Ascending aorta (tissue), 2 donors: Measurements from ENCODE around the gene TLE3. TPM values are rescaled to one million over a fixed set of nuclear protein-coding genes. Genes with fewer than 3 reads are reported as not detected.

ENCODE experiments used
- DNase-seq, 2 donors: peaks; one replicate each; pipeline ENCODE4 v3.0.0-alpha.2; 2019; ENCODE audit warnings: low spot score in 2 of 2
- H3K27ac ChIP-seq, 2 donors: fragments of 200-600 bp; sonication (generic); one replicate each; pipeline ENCODE4 v1.5.1; 2016 to 2017; ENCODE audit warnings: mild to moderate bottlenecking in 1 of 2
- H3K27me3 ChIP-seq: fragments of 200-600 bp; sonication (generic); one replicate; pipeline ENCODE4 v1.5.1; 2017
- H3K36me3 ChIP-seq, 2 donors: fragments of 200-600 bp; sonication (generic); one replicate each; pipeline ENCODE4 v1.5.1; 2016
- H3K4me1 ChIP-seq, 2 donors: fragments of 200-600 bp; sonication (generic); one replicate each; pipeline ENCODE4 v1.5.1; 2016 to 2017; ENCODE audit warnings: mild to moderate bottlenecking in 1 of 2
- H3K4me3 ChIP-seq, 2 donors: fragments of 200-600 bp; sonication (generic); one replicate each; pipeline ENCODE4 v1.5.1; 2016 to 2017; ENCODE audit warnings: mild to moderate bottlenecking in 1 of 2
- H3K9me3 ChIP-seq, 2 donors: fragments of 200-600 bp; sonication (generic); one replicate each; pipeline ENCODE4 v1.5.1; 2016
- intact Hi-C: fragments of 100-400 bp; cut with DNase I; formaldehyde crosslinking; loops from one replicate; pipeline ENCODE4 v1.15.1; 2023
- total RNA-seq: library from RNA; depleted of rRNA; stranded (reverse); fragments of >200 nt; gene quantifications from one replicate; pipeline ENCODE4 v1.1.0, GENCODE V29; 2016
- TF ChIP-seq, protein P1 (sequence below), 3 experiments: fragments of 200-600 bp in 2 of 3; fragments of 450-650 bp in 1 of 3; sonication (generic) in 2 of 3; IDR thresholded peaks; one replicate each; pipeline ENCODE4 v1.5.1; 2016 to 2019; ENCODE audit warnings: antibody characterized with exemption in 3 of 3, mild to moderate bottlenecking in 1 of 3, moderate library complexity in 1 of 3

TLE3 gene
- total RNA-seq, 1 donor from 2014 or later: 76.4 TPM

DNA sequence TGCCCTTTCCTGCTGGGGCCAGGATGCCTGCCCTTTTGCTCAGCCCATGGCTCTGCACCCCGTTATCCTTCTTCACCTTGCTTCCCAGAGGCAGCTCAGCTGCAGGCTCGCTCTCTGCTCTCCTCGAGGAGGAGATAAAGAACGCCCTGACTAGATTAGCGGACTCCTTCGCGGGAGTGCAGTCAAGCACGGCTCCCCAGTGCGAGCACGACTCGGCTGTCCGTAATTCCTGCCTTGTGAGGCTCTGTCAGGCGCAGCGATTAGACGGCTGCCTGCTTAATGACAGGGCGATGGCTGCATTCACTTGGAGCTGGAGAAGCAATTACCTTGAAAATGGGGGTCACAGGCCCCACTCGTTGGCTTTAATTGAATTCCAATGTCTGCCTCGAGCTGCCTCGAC is 25.9 kb downstream of the TLE3 start:
- no peaks in the 10 kb centered on the region for H3K4me1 ChIP-seq
- H3K36me3 ChIP-seq: peaks cover 63 to 82% of the 10 kb centered on the region in 2 donors
- no peak overlapping the region for H3K27ac ChIP-seq
- no peak for DNase-seq
- intact Hi-C loops: no loop called here
- no peaks in the 10 kb centered on the region for H3K27me3 ChIP-seq
- TF ChIP-seq, protein P1, sequence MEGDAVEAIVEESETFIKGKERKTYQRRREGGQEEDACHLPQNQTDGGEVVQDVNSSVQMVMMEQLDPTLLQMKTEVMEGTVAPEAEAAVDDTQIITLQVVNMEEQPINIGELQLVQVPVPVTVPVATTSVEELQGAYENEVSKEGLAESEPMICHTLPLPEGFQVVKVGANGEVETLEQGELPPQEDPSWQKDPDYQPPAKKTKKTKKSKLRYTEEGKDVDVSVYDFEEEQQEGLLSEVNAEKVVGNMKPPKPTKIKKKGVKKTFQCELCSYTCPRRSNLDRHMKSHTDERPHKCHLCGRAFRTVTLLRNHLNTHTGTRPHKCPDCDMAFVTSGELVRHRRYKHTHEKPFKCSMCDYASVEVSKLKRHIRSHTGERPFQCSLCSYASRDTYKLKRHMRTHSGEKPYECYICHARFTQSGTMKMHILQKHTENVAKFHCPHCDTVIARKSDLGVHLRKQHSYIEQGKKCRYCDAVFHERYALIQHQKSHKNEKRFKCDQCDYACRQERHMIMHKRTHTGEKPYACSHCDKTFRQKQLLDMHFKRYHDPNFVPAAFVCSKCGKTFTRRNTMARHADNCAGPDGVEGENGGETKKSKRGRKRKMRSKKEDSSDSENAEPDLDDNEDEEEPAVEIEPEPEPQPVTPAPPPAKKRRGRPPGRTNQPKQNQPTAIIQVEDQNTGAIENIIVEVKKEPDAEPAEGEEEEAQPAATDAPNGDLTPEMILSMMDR (IDR thresholded peaks at IDR 0.05): no peak
- H3K9me3 ChIP-seq: no peaks in the 10 kb centered on the region
- no peak overlapping the region for H3K4me3 ChIP-seq

DNA sequence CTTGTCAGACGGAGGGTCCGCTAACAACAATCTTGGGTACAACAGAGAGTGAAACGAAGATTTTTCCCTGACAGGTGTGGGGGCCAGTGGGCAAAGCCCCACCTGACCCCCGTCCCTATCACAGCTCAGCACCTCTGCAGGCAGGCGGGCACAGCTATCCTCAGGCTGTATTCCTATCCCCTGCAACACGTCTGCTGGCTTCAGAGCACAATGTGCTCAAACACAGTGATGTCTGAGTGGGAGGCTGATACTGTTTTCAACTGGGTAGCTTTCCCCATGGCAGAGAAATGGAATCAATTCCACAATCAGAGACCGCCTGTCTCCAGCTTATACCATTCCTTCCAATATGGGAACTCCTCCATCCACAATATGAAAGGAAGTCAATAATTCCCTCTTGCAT is 28.0 kb downstream of the TLE3 start:
- H3K27ac ChIP-seq: no peak overlapping the region
- no peaks in the 10 kb centered on the region for H3K9me3 ChIP-seq
- H3K4me3 ChIP-seq: no peak overlapping the region
- peaks cover 71 to 80% of the 10 kb centered on the region in 2 donors for H3K36me3 ChIP-seq
- TF ChIP-seq, protein P1 (IDR thresholded peaks at IDR 0.05): no peak
- DNase-seq: no peak
- intact Hi-C loops: no loop called here
- H3K4me1 ChIP-seq: no peaks in the 10 kb centered on the region
- no peaks in the 10 kb centered on the region for H3K27me3 ChIP-seq

DNA sequence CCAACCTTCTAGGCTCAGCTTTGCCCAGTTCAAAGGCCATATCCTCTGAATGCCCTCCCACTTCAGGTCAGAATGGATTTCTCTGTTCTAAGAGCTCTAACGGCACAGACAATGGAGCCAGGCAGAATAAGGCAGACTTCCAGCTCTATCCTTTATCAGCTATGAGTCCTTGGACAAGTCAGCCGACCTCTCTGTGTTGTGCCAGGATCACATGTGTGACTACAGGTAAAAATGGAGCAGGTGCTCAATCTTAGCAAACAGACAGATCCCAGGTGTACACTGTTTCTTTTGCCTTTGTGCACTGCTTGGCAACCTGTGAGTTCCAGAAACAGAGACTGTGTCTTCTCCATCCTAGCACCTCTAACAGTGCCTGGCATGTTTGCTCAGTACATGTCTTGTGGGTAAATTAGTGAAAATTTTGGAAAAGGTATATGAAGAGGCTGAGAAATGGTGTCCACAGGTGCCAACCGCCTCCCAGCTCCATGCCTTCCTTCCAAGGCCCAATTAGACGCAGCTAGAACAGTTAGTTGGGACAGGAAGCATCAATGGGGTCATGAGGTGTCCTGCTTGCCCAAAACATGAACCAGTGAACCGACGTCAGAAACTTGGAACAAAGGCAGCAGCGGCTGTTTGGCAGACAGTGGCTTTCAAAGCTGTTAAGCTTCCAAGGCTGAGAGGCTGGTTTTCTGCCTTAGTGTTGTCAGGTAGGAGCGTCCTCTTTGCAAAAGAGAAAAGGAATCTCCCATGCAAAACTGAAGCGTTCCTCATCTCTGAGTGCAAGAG is 28.7 kb downstream of the TLE3 start:
- Histone ChIP-seq H3K27me3 (no peaks in the 10 kb centered on the region), H3K36me3 (peaks cover 64 to 78% of the 10 kb centered on the region in 2 donors), H3K9me3 (no peaks in the 10 kb centered on the region), H3K4me1 (no peaks in the 10 kb centered on the region), H3K4me3 (no peak overlapping the region), H3K27ac (no peak overlapping the region)
- TF ChIP-seq, protein P1 (IDR thresholded peaks at IDR 0.05): no peak
- intact Hi-C loops: no loop called here
- DNase-seq: no peak

DNA sequence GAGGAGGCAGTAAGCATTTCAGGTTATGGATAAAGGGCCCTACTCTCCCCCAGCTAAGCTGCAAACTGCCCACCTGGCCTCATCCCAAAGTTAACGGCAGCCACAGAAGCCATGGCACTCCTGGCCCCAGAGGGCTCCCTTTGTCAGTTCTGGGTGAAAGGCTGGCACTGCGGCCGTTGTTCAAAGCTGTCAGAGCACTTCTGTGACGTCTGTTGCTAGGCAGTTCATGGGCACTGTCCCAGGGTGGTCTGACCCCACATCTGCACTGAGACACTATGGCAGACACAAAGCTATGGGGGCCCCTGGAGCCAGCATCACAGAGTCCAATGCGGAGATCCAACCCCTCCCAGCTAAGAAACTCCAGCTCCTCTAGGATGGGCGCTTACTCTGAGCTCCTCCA is 30.0 kb downstream of the TLE3 start:
- no peak overlapping the region for H3K27ac ChIP-seq
- no peak for DNase-seq
- H3K27me3 ChIP-seq: no peaks in the 10 kb centered on the region
- H3K4me3 ChIP-seq: no peak overlapping the region
- H3K4me1 ChIP-seq: no peaks in the 10 kb centered on the region
- intact Hi-C loops: no loop called here
- peaks cover 58 to 77% of the 10 kb centered on the region in 2 donors for H3K36me3 ChIP-seq
- H3K9me3 ChIP-seq: no peaks in the 10 kb centered on the region
- TF ChIP-seq, protein P1 (IDR thresholded peaks at IDR 0.05): no peak

DNA sequence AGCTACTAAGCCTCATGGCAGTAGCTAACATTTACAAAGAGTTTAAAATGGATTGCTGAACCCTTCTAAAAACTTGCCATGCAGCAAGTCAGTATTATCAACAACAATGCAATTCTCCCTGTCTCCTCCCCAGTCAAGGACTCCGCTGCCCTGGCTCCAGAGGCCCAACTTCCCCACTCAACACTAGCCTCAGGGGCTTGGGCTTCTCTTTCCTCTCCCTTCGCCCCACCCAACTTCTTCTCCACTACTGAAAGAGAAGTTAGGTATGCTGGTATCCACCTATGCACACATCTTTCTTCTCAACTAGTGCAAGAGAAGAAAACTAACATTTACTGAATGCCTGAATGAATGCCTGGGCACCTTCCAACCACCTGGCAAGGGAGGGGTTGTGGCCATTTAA is 30.7 kb downstream of the TLE3 start:
- TF ChIP-seq, protein P1 (IDR thresholded peaks at IDR 0.05): no peak
- H3K27me3 ChIP-seq: no peaks in the 10 kb centered on the region
- no peaks in the 10 kb centered on the region for H3K4me1 ChIP-seq
- intact Hi-C loops: no loop called here
- no peak for DNase-seq
- no peak overlapping the region for H3K27ac ChIP-seq
- no peaks in the 10 kb centered on the region for H3K9me3 ChIP-seq
- H3K36me3 ChIP-seq: peaks cover 52 to 72% of the 10 kb centered on the region in 2 donors
- H3K4me3 ChIP-seq: no peak overlapping the region
